Measurements from ENCODE around the gene PYM1.
"Not testable (repeated sequence)": the region's sequence is repeated elsewhere in the genome, so short reads cannot be mapped to it uniquely, and the experiment has no call there.

PYM1 gene

DNA sequence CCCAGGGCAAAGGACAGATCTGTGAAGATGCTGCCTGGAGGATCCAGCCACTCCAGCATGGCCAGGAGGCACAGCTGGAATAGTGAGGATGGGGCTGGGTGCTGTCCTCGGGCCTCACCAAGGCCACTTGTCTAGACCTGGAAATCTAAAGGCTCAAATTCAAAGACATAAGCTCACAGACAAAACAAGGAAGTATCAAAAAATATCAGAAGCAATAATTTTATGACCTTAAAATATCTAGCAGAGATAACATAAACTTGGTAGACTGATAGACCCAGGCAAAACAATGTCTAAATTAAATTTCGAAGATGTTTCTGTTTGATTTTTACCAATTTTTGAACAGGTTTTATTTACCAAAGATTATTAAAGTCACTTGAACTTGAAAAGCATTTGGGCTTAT is 62.4 kb downstream of the PYM1 start:
- TF ChIP-seq, protein P1, sequence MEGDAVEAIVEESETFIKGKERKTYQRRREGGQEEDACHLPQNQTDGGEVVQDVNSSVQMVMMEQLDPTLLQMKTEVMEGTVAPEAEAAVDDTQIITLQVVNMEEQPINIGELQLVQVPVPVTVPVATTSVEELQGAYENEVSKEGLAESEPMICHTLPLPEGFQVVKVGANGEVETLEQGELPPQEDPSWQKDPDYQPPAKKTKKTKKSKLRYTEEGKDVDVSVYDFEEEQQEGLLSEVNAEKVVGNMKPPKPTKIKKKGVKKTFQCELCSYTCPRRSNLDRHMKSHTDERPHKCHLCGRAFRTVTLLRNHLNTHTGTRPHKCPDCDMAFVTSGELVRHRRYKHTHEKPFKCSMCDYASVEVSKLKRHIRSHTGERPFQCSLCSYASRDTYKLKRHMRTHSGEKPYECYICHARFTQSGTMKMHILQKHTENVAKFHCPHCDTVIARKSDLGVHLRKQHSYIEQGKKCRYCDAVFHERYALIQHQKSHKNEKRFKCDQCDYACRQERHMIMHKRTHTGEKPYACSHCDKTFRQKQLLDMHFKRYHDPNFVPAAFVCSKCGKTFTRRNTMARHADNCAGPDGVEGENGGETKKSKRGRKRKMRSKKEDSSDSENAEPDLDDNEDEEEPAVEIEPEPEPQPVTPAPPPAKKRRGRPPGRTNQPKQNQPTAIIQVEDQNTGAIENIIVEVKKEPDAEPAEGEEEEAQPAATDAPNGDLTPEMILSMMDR (IDR thresholded peaks at IDR 0.05; ENCODE audit: low read depth, low read length), result no peak
- DNase-seq (ENCODE audit: low read depth in 2 of 2), result no peak
- no peak overlapping the region for H3K4me3 ChIP-seq (replicated peaks in 1 of 2; ENCODE audit: low read depth in 2 of 2, low read length in 2 of 2)

DNA sequence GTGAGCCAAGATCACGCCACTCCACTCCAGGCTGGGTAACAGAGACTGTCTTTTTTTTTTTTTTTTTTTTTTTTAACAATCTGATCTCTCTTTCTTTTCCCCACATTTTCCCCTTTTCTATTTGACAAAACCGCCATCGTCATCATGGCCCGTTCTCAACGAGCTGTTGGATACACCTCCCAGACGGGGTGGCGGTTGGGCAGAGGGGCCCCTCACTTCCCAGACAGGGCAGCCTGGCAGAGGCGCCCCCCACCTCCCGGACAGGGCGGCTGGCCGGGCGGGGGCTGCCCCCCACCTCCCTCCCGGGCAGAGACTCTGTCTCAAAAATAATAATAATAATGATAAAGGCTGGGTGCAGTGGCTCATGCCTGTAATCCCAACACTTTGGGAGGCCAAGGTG is 64.8 kb downstream of the PYM1 start:
- not testable (repeated sequence) for H3K4me3 ChIP-seq (replicated peaks in 1 of 2; ENCODE audit: low read depth in 2 of 2, low read length in 2 of 2); DNase-seq (ENCODE audit: low read depth in 2 of 2)

DNA sequence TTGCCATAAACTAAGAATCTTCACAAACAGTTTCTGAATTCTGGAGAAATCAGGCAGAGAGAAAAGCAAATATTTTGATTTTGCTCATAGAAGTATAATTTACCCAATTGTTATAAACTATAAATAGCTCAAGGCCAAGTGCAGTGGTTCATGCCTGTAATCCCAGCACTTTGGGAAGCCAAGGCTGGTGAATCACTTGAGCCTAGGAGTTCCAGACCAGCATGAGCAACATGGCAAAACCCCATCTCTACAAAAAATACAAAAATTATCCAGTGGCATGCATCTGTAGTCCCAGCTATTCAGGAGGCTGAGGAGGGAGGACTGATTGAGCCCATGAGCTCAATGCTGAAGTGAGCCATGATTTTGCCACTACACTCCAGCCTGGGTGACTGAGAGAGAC is 65.4 kb downstream of the PYM1 start:
- DNase-seq (ENCODE audit: low read depth in 2 of 2), result no peak
- TF ChIP-seq, protein P1 (IDR thresholded peaks at IDR 0.05; ENCODE audit: low read depth, low read length), result no peak
- H3K4me3 ChIP-seq (replicated peaks in 1 of 2; ENCODE audit: low read depth in 2 of 2, low read length in 2 of 2), result no peak overlapping the region

DNA sequence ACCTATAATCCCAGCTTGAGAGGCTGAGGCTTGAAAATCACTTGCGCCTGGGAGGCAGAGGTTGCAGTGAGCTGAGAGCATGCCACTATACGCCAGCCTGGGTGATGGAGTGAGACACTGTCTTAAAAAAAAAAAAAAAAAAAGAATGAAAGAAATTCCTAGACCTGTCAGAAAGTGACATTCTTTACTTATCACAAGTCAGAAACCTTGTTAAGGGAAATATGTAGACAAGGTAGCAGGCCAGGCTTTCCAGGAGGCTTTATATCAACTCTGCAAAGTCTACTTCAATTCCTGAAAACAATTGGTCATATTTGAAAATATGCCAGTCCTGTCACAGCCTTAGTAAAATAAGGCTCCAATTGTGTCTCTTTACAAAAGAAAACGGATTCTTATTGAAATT is 65.8 kb downstream of the PYM1 start:
- H3K4me3 ChIP-seq (replicated peaks in 1 of 2; ENCODE audit: low read depth in 2 of 2, low read length in 2 of 2), result no peak overlapping the region
- no peak for DNase-seq (ENCODE audit: low read depth in 2 of 2)
- TF ChIP-seq, protein P1 (IDR thresholded peaks at IDR 0.05; ENCODE audit: low read depth, low read length), result no peak

DNA sequence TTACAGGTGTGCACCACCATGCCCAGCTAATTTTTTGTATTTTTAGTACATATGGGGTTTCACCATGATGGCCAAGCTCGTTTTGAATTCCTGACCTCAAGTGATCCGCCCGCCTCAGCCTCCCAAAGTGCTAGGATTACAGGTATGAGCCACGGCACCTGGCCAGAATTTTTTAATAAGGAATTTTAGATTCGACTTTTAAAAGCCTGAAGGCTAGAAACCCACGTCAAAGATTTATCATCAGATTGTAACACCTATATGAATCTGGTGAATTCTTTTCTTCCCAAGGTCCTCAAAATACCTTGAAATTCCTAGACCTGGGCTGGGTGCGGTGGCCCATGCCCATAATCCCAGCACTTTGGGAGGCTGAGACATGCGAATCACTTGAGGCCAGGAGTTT is 66.3 kb downstream of the PYM1 start:
- DNase-seq (ENCODE audit: low read depth in 2 of 2), result no peak
- TF ChIP-seq, protein P1 (IDR thresholded peaks at IDR 0.05; ENCODE audit: low read depth, low read length), result no peak
- no peak overlapping the region for H3K4me3 ChIP-seq (replicated peaks in 1 of 2; ENCODE audit: low read depth in 2 of 2, low read length in 2 of 2)

DNA sequence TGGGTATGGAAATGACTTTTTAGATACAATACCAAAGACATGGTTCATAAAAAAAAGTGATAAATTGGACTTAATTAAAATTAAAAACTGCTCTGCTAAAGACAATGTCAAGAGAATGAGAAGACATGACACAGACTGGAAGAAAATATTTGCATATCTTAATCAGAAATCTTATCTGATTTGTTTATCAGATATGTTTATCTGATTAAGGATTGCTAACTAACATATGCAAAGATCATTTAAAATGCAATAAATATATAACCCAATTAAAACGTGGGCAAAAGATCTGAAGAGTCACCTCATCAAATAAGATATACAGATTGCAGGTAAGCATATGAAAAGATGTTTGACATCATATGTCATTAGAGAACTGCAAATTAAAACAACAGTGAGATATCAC is 75.0 kb downstream of the PYM1 start:
- no peak overlapping the region for H3K4me3 ChIP-seq (replicated peaks in 1 of 2; ENCODE audit: low read depth in 2 of 2, low read length in 2 of 2)
- TF ChIP-seq, protein P1 (IDR thresholded peaks at IDR 0.05; ENCODE audit: low read depth, low read length), result no peak
- DNase-seq (ENCODE audit: low read depth in 2 of 2), result no peak
